IPS-18a (cell line): ENCODE results near the gene FRAS1.
"Not testable (repeated sequence)": the region's sequence is repeated elsewhere in the genome, so short reads cannot be mapped to it uniquely, and the experiment has no call there.

Experiments
- H3K27ac ChIP-seq: one replicate; pipeline ENCODE4 v1.5.1; 2013; ENCODE audit warnings: low read length
- H3K27me3 ChIP-seq: one replicate; pipeline ENCODE4 v1.6.1; 2013; ENCODE audit warnings: mild to moderate bottlenecking, low read length; ENCODE audit not compliant: control insufficient read depth, insufficient read depth
- H3K36me3 ChIP-seq: one replicate; pipeline ENCODE4 v1.6.1; 2013; ENCODE audit warnings: low read depth, low read length; ENCODE audit not compliant: control insufficient read depth
- H3K4me1 ChIP-seq: one replicate; pipeline ENCODE4 v1.6.1; 2013; ENCODE audit warnings: low read depth, low read length; ENCODE audit not compliant: control insufficient read depth
- H3K4me3 ChIP-seq: one replicate; pipeline ENCODE4 v1.5.1; 2013; ENCODE audit warnings: low read length
- H3K9ac ChIP-seq: one replicate; pipeline ENCODE4 v1.6.1; 2013; ENCODE audit warnings: mild to moderate bottlenecking, low read length, moderate library complexity
- H3K9me3 ChIP-seq: one replicate; pipeline ENCODE4 v1.6.1; 2013; ENCODE audit warnings: low read depth, low read length; ENCODE audit not compliant: control insufficient read depth

The FRAS1 gene

DNA sequence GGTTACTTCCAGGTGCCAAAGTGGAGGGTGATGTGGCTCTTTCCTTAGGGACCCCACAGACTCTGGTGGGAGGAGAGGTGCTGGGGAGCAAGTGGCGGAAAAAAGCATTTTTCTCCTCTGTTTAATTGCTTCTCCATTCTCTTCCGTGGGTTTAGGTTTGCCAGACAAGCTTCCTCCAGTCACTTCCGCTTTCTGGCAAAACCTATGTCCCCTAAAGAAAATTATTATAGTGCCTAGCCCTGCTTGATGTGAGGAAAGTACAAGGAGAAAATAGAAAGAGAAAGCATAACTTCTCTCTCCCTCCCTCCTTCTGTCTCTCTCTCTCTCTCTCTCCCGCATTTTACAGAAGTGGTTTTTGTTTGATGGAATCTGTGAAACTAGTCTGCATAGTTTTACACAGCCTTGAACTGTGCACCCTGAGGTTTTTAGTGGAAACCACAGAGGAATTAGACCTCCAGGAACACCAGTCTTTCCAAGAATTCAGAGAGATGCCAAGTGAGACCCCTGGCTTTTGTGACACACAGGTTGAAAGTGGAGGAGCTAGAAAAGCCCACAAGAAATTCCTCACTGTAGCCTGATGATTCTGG is 263.3 kb downstream of the FRAS1 start:
- no peaks in the 10 kb centered on the region for H3K9me3 ChIP-seq
- peaks cover 3% of the 10 kb centered on the region for H3K4me1 ChIP-seq
- H3K9ac ChIP-seq, result no peak overlapping the region
- H3K27me3 ChIP-seq, result no peaks in the 10 kb centered on the region
- peaks cover 32% of the 10 kb centered on the region for H3K36me3 ChIP-seq
- no peak overlapping the region for H3K4me3 ChIP-seq
- H3K27ac ChIP-seq, result no peak overlapping the region

GRCh38 chr4:78322032-78322431 is 264.9 kb downstream of the FRAS1 start:
- Histone ChIP-seq H3K4me1 (peaks cover 3% of the 10 kb centered on the region), H3K9ac (no peak overlapping the region), H3K27ac (no peak overlapping the region)

DNA sequence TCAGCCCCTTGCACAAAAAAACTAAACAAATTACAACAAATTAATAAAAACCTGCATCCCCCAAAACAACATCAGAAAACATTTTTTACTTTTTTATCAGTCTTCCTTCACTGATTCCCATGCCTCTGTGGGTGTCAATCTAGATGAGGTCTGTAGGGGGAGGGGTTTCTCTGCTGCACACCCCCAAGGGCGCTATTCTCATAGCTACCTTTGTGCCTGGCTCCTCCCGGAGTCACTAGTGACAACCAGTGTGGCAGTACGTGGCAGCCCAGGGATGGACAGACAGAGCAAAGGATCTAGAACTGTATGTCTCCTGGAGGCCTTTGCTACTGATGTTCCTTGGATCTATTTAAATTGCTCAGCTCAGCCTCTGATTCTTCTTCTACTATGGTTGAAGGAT is 266.3 kb downstream of the FRAS1 start:
- Histone ChIP-seq H3K27me3 (no peaks in the 10 kb centered on the region), H3K27ac (no peak overlapping the region), H3K9me3 (no peaks in the 10 kb centered on the region), H3K9ac (no peak overlapping the region), H3K4me3 (no peak overlapping the region), H3K4me1 (peaks cover 3% of the 10 kb centered on the region), H3K36me3 (peaks cover 16% of the 10 kb centered on the region)

More at GRCh38 chr4:78322032-78322431, 264.9 kb downstream of the FRAS1 start:
- no peak overlapping the region for H3K4me3 ChIP-seq
- H3K36me3 ChIP-seq, result peaks cover 20% of the 10 kb centered on the region
- H3K9me3 ChIP-seq, result no peaks in the 10 kb centered on the region
- no peaks in the 10 kb centered on the region for H3K27me3 ChIP-seq

DNA sequence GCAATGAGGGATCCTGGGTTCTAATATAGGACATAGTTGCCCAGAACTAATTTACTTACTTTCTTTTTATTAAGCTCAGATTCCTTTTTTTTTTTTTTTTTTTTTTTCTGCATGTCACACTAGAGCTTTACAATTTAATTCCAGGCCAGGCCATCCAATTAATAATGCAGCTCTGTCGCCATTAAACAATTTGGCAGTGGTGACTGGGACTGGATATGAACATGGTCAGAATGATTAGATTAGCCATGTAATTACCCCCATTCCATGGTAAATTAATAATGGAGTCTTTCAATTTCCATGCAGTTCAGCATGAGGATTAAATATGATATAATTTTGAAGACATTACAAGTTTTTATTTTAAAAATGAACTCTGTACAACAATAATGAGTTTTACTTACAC is 267.5 kb downstream of the FRAS1 start:
- no peaks in the 10 kb centered on the region for H3K4me1 ChIP-seq
- H3K9me3 ChIP-seq, result no peaks in the 10 kb centered on the region
- no peak overlapping the region for H3K9ac ChIP-seq
- H3K36me3 ChIP-seq, result peaks cover 8% of the 10 kb centered on the region
- H3K4me3 ChIP-seq, result no peak overlapping the region
- H3K27me3 ChIP-seq, result no peaks in the 10 kb centered on the region
- no peak overlapping the region for H3K27ac ChIP-seq

GRCh38 chr4:78325271-78326157 is 268.4 kb downstream of the FRAS1 start:
- Histone ChIP-seq H3K4me3 (no peak overlapping the region), H3K27me3 (no peaks in the 10 kb centered on the region), H3K36me3 (peaks cover 7% of the 10 kb centered on the region), H3K4me1 (no peaks in the 10 kb centered on the region), H3K9me3 (no peaks in the 10 kb centered on the region), H3K27ac (no peak overlapping the region), H3K9ac (no peak overlapping the region)

DNA sequence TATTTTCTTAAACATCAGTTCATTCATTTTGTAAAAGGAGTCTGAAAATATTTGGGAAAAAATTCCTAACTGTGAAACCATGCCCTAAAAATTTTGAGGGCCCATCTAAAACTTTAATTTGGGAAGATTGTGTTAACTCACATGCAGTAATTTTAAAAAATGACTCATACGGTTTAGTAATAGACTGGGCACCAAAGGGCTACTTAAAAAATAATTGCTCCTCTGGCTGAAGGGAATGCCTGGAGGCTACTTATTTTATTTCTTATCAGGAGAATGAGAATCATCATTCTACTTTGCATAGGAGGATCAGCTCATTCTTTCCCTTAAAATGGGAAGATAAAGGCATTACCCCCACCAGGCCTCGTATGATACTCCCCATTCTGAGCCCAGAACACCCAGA is 271.5 kb downstream of the FRAS1 start:
- not testable (repeated sequence) for H3K36me3 ChIP-seq, H3K27me3 ChIP-seq, H3K4me3 ChIP-seq, H3K27ac ChIP-seq, H3K9me3 ChIP-seq, H3K9ac ChIP-seq
- peaks cover 23% of the 10 kb centered on the region for H3K4me1 ChIP-seq

DNA sequence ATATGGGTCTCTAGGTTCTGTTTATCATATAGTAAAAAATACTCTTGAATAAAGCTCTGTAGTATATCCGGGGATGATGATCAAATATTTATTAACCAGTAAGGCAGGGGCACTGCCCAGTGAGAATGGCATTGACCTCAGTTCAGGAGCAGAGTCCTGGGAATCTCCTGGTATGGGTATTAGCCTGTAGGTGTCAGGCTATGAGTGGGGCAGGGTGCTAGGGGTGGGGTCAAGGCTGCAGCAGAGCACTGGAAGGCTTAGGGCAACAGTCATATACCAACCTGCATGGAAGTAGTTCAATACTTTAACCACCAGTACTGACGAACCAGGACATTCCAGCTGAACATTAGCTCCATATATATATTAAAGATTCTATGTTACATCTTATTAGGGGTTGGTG is 274.1 kb downstream of the FRAS1 start:
- Histone ChIP-seq H3K27ac (no peak overlapping the region), H3K27me3 (no peaks in the 10 kb centered on the region), H3K9me3 (no peaks in the 10 kb centered on the region), H3K9ac (no peak overlapping the region), H3K4me1 (peaks cover 35% of the 10 kb centered on the region), H3K4me3 (no peak overlapping the region), H3K36me3 (peaks cover 4% of the 10 kb centered on the region)

DNA sequence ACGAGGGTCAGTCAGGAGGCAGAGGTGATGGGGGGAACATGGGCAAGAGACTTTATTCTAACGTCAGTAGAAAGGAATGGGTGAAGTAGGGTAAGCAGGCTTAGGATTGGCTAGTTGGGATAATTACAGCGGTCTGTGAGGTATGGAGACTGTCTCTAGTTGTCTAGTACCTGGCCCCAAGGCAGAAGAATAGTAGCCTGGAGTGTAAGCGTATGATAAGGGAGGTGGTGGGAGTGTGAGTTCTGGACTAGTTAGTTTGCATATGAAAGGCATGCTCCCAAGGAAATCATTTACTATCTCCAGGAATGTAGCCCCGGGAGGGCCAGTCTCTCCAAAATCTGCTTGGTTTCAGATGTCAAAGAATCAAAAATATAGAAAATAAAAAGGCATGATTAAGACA is 274.8 kb downstream of the FRAS1 start:
- H3K9ac ChIP-seq, result no peak overlapping the region
- peak overlapping the region; percentile 15 for H3K4me3 ChIP-seq
- H3K4me1 ChIP-seq, result peaks cover 43% of the 10 kb centered on the region
- H3K27ac ChIP-seq, result no peak overlapping the region
- no peaks in the 10 kb centered on the region for H3K9me3 ChIP-seq
- H3K36me3 ChIP-seq, result peaks cover under 1% of the 10 kb centered on the region
- H3K27me3 ChIP-seq, result no peaks in the 10 kb centered on the region

DNA sequence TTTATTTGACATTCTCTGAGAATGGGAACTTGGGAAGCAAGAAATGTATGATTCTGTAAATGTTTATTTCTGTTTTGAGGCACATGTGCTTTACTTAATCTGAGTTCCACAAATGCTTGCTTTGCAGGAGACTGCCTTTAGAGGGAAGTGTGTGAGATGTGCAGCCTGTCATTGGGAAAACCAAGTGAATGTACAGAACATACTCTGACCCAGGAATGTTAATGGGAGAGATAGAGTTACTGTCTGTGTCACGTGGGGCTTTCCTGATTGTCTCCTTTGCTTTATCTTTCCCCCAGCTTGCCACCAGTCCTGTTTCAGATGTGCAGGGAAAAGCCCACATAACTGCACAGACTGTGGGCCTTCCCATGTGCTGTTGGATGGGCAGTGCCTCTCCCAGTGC is 275.9 kb downstream of the FRAS1 start:
- Histone ChIP-seq H3K36me3 (peaks cover 10% of the 10 kb centered on the region), H3K9me3 (no peaks in the 10 kb centered on the region), H3K4me1 (peaks cover 47% of the 10 kb centered on the region), H3K9ac (no peak overlapping the region), H3K27ac (no peak overlapping the region), H3K27me3 (no peaks in the 10 kb centered on the region), H3K4me3 (no peak overlapping the region)

GRCh38 chr4:78336093-78336943 is 279.2 kb downstream of the FRAS1 start:
- H3K4me1 ChIP-seq, result peaks cover 44% of the 10 kb centered on the region
- H3K27ac ChIP-seq, result no peak overlapping the region
- H3K9me3 ChIP-seq, result no peaks in the 10 kb centered on the region
- H3K36me3 ChIP-seq, result peaks cover 25% of the 10 kb centered on the region
- no peak overlapping the region for H3K4me3 ChIP-seq
- no peaks in the 10 kb centered on the region for H3K27me3 ChIP-seq
- H3K9ac ChIP-seq, result no peak overlapping the region

DNA sequence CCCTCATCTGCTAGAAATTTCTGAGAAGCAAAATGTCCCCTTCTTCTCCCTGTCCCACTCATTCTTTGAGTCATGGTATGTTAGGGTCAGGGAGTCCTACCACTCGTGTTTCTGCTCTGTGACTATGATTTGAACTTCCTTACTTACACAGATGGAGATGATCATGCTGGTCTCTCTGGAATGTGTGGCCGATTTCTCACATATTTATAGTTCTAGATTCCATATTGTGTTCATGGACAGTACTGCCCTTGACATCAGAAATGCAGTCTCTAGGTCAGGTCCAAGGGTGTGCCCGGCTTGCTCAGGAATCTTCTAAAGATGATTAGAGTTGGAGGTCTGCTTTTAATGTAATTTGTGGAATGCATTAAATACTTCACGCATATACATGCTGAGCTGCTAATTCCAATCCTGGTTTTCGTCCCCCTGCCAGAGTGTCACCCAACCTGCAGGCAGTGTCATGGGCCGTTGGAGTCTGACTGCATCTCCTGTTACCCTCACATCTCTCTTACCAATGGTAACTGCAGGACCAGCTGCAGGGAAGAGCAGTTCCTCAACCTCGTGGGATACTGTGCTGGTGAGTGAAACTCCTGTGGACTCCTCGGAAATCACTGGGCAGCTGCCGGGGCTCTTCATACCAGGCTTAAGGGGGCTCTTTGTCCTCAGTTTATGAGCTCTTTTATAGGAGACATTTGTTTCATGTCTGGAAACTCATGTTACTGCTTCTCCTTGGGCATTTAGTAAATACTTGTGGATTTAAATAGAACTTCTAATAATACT is 280.3 kb downstream of the FRAS1 start:
- Histone ChIP-seq H3K27me3 (no peaks in the 10 kb centered on the region), H3K27ac (no peak overlapping the region), H3K4me1 (peaks cover 33% of the 10 kb centered on the region), H3K4me3 (no peak overlapping the region), H3K9ac (no peak overlapping the region), H3K36me3 (peaks cover 25% of the 10 kb centered on the region), H3K9me3 (no peaks in the 10 kb centered on the region)
